Stimulated activated CD4-positive, alpha-beta T cell treated with anti-CD3 and anti-CD28 coated beads, Interleukin-12 subunit alpha, Interleukin-12 subunit beta, amount 100 ng/mL, for 48 hours (primary cell): Measurements from ENCODE around the gene RALGPS2.

Experiments
- DNase-seq, 3 donors: peaks; one replicate each; pipeline ENCODE4 v3.0.0-alpha.2; 2020; ENCODE audit warnings: low read depth in 2 of 3, low spot score in 1 of 3

The RALGPS2 gene

DNA sequence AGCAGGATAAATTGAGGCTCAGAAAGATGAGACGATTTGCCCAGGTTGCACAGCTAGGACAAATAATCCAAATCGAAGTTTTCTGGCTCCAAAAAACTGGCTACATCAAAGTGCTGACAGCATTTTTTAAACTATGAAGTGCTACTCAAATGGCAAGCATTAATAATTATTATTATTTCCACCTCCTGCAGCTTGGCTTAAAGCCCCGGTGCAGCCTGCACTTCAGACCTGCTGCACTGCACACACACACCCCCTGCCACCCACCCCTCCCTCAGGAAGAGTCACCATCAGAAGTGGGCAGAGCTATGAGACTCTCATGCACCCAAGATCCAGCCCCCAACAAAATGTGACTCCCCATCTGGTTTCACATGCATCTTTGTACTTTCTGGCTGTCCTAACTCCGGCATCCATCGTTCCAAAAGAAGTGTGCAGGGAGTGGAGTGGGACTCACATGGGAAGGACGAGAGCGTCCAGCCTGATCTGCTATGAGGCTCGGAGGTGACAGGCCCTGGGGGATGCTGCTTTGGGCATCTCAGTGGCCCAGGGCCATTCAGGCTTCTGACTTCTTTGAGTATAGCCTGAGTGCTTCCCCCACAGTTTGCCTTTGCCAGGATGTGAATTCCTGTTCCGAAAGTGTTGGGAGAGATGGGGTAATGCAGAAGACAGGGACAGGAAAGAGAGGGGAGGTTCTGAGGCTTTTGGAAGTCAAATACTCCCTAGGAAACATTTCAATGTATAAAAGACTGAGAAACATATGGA, 235.6 kb downstream of the RALGPS2 start:
- no peak for DNase-seq

DNA sequence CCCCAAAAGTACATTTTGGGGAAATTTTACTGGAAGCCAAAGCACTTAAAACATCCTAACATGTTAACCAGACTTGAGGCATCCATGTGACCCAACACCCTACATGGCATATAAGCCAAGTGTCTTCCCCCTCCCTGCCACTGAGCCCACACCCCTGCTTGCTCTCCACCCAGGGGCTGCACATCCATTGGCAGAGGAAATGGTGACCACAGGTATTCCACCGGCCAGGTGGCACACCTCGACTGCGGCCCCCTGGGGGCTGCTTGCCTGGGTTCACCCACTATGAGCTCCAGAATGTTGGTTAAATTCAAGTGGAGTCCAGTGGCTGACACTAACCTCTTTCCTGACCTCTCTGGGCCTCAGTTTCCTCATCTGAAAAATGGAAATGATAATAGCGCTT, 236.3 kb downstream of the RALGPS2 start:
- DNase-seq = no peak

DNA sequence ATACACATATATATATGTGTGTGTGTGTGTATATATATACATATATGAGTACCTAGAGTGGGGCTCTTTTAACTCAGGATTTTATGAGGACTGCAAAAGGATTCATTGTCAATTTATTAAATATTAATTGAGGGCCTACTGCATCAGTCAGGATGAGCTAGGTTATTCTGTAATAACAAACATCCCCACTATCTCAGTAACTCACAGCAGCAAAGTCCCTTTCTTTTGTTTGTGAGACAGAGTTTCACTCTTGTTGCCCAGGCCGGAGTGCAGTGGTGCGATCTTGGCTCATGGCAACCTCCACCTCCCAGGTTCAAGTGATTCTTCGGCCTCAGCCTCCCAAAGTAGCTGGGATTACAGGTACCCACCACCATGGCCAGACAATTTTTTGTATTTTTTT, 236.8 kb downstream of the RALGPS2 start:
- DNase-seq = no peak

DNA sequence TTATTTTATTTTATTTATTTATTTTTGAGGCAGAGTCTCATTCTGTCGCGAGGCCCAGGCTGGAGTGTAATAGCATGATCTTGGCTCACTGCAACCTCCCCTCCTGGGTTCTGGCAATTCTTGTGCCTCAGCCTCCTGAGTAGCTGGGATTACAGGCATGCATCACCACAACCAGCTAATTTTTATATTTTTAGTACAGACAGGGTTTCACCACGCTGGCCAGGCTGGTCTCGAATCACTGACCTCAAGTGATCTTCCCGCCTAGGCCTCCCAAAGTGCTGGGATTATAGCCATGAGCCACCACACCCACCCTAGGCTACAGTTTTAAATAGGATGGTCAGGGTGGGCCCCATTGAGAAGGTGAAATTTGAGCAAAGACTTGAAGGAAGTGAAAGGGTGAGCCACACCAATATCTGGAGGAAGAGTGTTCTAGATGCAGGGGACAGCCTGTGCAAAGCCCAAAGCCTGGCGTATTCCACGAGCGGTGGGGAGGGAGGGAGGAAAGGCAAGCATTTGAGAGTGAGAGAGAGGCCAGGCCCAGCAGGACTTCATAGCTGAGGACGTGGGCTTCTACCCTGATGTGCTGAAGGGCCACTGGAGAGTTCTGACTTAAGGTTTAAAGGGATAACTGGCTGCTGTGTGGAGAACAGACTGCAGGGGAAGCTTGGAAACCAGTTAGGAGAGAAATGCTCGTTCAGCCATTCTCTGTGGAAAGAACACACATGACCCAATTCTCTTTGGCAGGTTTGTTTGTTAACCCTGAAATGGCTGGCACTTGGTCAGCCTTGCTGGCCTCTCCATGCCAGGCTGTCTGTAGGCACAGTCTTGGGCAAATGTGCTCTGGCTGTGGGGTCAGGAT, 238.0 kb downstream of the RALGPS2 start:
- no peak for DNase-seq

DNA sequence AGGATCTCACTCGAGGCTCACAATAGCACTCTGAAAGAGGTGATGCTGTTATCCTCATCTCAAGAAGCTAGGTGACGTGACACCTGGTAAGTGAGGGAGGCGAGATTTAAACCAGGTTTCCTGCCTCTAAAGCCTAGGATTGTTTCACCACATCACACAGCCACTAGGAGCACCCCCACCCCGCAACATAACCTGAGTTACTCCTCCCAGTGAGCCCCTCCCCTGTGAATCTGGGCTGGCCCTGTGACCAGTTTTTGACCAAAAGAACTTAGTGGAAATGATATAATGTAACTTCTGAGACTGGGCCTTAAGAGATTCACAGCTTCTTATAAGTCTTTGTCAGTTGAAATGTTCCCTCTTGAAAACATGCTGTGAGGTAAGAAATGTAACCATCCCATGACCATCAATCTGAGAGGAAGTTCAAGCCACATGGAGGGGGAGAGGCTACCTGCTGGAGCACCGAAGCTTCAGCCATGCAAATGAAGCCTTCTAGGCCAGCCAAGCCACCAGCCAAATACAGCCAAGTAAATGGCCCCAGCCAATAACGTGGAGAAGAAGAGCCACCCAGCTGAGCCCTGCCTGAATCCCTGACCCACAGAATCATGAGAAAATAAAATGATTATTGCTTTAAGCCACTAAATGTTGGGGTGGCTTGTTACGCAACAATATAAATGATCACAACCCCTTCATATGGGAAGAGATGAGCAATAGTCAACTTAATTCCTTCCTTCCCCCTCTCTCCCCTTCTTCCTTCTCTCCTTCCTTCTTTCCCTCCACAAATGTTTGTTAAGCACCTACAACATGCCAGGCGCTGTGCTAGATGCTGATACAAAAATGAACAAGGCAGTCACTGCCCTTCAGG, 239.7 kb downstream of the RALGPS2 start:
- DNase-seq = no peak

DNA sequence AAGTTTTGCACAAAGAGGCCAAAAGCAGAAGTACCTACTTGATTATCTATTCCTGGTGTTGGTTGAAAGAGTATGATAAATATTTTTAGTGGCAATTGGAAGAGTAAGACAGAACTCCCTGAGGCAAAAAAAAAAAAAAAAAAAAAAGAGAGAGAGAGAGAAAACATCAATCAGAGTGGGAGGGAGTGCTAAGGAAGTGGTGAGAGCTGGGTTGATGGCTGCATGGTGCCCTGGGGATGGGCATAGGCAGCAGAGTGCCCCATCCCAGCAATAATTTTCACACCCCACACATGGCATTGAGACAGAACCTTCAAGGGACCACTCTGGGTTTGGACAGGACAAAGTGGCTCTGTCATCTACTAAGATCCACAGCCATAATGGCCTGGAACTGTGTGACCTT, 241.3 kb downstream of the RALGPS2 start:
- DNase-seq = no peak

DNA sequence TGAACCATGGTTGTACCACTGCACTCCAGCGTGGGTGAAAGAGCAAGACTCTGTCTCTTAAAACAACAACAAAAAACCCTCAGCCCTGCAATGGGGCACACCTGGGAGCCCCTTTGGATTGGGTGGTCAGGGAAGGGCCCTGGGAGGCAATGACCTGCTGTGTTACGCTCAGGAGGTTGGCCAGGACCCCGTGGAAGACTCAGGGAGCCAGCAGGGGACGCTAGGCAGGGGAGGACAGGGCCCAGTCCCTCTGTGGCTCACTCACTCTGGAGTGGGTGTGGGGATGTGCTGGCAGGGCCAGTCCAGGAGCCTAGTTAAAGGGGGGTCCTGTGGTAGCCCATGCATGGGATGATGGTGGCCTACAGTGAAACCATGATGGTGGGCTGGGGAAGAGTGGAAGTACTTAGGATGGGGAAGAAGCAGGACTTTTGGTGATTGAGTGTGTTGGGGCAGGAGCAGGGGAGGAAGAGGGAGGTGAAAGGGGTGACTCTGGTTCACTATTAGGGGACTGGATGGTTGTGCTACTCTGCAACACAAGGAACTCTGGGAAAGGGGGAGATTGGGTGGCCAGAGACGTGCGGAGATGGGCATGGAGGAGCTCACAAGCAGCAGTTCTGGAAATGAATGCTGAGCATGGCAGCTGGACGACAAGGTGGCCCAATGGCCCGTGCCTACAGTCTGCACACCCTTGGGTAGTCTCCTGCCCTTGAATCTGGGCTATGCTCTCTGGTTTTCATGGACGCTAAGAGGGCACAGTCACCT, 244.4 kb downstream of the RALGPS2 start:
- DNase-seq = no peak

DNA sequence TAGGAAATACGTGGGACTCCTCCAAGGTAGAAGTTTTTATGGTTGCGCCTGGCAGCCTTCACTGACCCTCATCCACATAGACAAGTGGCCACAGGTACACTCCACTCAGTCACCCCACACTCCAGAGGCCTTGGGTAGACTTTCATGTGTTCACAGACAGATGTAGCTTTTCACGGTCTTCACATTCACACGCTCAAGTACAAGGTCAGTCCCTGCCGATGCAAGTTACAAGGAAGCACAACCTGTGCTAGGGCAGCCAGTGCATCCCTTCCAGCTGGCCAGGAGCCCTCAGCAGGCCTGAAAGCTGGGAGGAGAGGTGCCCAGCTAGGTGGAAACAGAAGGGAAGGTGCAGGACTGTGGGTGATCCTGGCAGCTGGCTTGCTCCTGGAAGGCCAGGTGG, 245.1 kb downstream of the RALGPS2 start:
- no peak for DNase-seq
